HUES48 (cell line): ENCODE data around the gene ALDH3A1.

Source experiments
- H3K27ac ChIP-seq: one replicate; pipeline ENCODE4 v1.7.0; 2013; ENCODE audit warnings: low read depth, low read length, inconsistent platforms
- H3K27me3 ChIP-seq: 2 replicates; pipeline ENCODE4 v1.6.1; 2013; ENCODE audit warnings: mild to moderate bottlenecking, low read length; ENCODE audit not compliant: control insufficient read depth, insufficient read depth
- H3K36me3 ChIP-seq: 2 replicates; pipeline ENCODE4 v1.6.1; 2013; ENCODE audit warnings: low read length; ENCODE audit not compliant: control insufficient read depth, insufficient read depth
- H3K4me1 ChIP-seq: 2 replicates; pipeline ENCODE4 v1.6.1; 2013; ENCODE audit warnings: mild to moderate bottlenecking, low read length; ENCODE audit not compliant: control insufficient read depth, insufficient read depth
- H3K4me3 ChIP-seq: 2 replicates; pipeline ENCODE4 v1.5.1; 2013; ENCODE audit warnings: mild to moderate bottlenecking, low read depth, low read length
- H3K9ac ChIP-seq: 2 replicates; pipeline ENCODE4 v1.6.1; 2013; ENCODE audit warnings: mild to moderate bottlenecking, low read depth, low read length, moderate library complexity
- H3K9me3 ChIP-seq: 2 replicates; pipeline ENCODE4 v1.6.1; 2013; ENCODE audit warnings: low read length; ENCODE audit not compliant: control insufficient read depth, insufficient read depth

The ALDH3A1 gene

DNA sequence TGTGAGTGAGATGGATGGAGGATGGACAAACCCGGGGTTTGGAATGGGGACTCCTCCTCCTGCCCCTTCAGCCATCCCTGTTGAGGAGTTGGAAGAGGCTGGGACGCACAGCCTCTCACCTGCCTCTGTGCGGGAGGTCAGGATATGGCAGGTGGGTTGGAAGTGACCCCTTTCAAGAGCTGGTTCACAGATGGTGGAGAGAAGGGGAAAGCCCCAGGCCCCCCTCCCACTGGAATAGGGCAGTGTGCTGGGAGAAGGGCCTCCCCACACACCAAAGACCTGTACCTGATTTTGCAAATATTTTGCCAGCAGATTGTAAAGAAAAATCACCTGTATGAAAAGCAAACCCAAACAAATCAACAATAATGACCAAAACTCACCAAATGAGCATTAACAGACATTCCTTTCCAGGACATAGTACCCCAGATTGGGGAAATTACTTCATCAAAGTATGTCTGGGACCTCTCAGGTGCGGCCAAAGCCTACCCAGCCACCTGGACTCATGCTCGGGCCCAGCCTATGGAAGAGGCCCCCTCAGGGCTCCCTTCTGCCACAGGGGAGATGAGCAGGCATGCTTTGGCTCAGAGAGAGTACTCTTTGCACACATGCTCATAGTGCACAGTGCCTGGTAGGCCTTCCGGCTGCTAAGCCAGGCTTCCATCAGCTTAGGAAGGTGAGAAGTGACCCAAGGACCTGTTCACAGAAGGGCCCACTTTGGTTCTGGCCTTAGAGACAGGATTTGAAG, 39.5 kb downstream of the ALDH3A1 start:
- H3K9ac ChIP-seq = no peak overlapping the region
- H3K9me3 ChIP-seq = no peaks in the 10 kb centered on the region
- no peaks in the 10 kb centered on the region for H3K36me3 ChIP-seq
- H3K4me1 ChIP-seq = peaks cover 21% of the 10 kb centered on the region
- no peaks in the 10 kb centered on the region for H3K27me3 ChIP-seq
- no peak overlapping the region for H3K27ac ChIP-seq
- H3K4me3 ChIP-seq = no peak overlapping the region

GRCh38 chr17:19707728-19708221, 40.3 kb downstream of the ALDH3A1 start:
- Histone ChIP-seq H3K27me3 (no peaks in the 10 kb centered on the region), H3K27ac (no peak overlapping the region), H3K4me1 (peaks cover 21% of the 10 kb centered on the region)

DNA sequence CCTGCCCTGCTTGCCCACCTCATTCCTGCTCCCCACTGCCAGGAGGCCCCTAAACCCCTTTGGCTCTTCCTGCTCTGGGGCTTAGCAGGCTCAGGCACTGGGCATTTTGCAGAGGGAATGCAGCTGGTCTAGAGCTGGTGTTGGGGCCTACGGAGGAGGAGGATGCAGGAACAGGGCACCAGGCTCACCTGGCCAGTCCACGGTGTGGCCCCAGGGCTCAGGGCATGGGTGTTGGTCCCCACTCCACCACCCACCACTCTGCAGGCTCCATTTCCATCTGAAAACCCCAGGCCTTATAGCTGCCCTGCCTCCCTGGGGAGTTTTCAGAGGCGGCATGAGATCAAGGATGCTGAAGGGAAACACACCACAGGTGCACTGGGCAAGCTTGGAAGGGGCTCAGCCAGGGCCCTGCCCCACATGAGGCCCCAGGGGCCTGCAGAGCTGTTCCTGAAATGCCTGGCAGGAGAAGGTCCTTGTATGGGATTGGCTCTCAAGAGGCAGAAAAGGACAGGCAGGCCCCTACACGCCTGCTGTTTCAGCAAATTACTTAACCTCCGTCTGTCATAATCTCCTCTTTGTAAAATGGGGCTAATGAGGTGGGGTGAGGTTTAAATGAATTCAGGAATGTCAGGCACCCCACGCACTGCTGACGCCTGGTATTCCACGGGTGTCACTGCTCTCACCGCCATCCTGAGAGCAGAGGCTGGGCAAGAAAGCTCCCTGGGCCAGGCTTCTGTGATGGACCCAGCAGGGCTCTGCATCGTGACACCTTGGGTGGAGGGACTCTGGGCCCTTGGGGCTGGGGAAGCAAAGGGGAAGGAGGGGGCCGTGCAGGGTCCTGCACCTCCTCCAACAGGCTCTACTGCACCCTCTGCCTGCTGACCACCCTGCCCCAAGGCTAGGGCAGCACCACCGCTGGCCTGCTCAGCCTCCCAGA, 41.0 kb downstream of the ALDH3A1 start:
- Histone ChIP-seq H3K27me3 (no peaks in the 10 kb centered on the region), H3K9me3 (no peaks in the 10 kb centered on the region), H3K27ac (no peak overlapping the region), H3K4me3 (no peak overlapping the region), H3K4me1 (peaks cover 21% of the 10 kb centered on the region), H3K9ac (no peak overlapping the region), H3K36me3 (no peaks in the 10 kb centered on the region)

More at GRCh38 chr17:19707728-19708221, 40.3 kb downstream of the ALDH3A1 start:
- Histone ChIP-seq H3K9ac (no peak overlapping the region), H3K9me3 (no peaks in the 10 kb centered on the region), H3K36me3 (no peaks in the 10 kb centered on the region), H3K4me3 (no peak overlapping the region)

DNA sequence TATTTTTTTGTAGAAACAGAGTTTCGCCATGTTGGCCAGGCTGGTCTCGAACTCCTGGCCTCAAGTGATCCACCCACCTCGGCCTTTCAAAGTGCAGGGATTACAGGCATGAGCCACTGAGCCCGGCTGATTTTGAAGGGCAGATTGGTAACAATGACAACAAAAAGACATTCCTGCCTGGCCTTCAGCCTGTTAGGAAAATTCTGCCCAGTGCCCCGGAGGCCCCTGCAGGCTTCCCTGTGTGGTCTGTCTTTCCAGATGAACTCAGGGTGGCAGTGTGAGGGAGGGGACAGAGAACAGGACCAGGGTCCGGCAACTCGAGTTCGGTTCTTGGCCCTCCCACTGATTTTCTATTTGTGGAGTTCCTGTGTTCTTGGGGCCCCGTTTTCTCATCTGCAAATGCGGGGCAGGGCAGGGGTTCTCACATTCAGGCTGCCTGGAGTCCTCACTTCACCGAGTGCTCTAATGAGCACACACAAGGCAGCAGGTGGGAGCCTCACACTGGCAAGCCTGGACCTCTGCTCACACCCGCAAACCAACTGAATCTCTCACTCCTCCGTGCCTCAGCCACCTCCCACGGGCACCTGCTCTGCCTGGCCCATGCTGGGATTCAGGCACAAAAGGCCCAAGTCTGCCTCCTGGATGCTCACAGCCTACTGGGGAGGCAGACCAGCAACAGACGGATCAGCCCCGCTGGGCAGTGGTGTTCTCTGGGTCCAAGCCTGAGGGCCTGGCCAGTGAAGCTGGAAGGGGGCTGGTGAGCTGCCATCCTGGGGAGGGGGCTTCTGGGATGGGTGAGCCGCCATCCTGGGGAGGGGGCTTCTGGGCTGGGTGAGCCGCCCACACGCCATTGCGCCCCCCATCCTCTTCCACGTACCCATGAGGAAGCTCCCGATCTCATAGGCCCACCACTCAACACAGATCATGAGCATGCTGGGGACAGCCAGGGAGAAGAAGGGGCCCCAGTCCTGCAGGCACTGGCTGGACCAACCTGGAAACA, 42.0 kb downstream of the ALDH3A1 start:
- Histone ChIP-seq H3K4me1 (peaks cover 21% of the 10 kb centered on the region), H3K27me3 (no peaks in the 10 kb centered on the region), H3K4me3 (no peak overlapping the region), H3K36me3 (no peaks in the 10 kb centered on the region), H3K9me3 (no peaks in the 10 kb centered on the region), H3K9ac (no peak overlapping the region), H3K27ac (peak overlapping the region; percentile 47)

GRCh38 chr17:19705201-19705600, 42.9 kb downstream of the ALDH3A1 start:
- no peak overlapping the region for H3K27ac ChIP-seq
- no peak overlapping the region for H3K9ac ChIP-seq

GRCh38 chr17:19703828-19704613, 44.1 kb downstream of the ALDH3A1 start:
- Histone ChIP-seq H3K9me3 (no peaks in the 10 kb centered on the region), H3K4me3 (no peak overlapping the region), H3K27me3 (no peaks in the 10 kb centered on the region), H3K27ac (peak overlapping the region; percentile 49), H3K36me3 (no peaks in the 10 kb centered on the region), H3K4me1 (peaks cover 21% of the 10 kb centered on the region), H3K9ac (no peak overlapping the region)

More at GRCh38 chr17:19705201-19705600, 42.9 kb downstream of the ALDH3A1 start:
- no peak overlapping the region for H3K4me3 ChIP-seq
- H3K36me3 ChIP-seq = no peaks in the 10 kb centered on the region
- H3K9me3 ChIP-seq = no peaks in the 10 kb centered on the region
- H3K27me3 ChIP-seq = no peaks in the 10 kb centered on the region
- peaks cover 21% of the 10 kb centered on the region for H3K4me1 ChIP-seq

DNA sequence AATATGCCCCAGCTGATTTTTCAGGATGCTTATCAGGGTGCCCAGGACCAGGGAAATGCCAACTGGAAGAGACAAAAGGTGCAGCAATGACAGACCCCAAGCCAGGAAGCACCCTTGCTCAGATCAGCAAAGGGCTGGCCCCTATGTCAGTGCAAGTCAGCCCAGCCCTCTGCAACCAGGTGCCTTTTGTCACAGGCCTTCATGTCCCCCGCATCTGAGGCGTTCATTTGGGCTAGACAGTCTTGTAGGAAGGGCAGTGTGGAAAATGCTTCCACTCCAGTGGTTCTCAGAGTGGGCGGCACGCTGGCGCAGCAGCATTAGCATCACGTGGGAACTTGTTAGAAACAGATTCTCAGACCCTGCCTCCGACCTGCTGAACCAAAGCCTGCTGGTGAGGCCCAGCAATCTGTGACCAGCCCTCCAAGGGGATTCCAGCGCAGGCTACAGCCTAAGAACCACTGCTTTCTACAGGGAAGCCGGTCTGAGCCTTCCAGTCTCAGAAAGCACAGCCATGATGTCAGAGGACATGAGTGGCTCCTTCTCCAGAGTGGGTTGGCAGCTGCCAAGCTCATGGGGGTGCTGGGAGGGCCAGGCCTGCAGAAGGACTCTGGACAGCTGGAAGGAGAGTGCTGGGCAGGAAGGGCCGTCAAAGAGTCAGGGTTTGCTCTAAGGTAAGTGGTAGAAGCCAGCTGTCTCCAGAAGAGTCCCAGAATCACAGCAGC, 44.8 kb downstream of the ALDH3A1 start:
- Histone ChIP-seq H3K4me3 (no peak overlapping the region), H3K9ac (no peak overlapping the region; the same call in 1 of the 2 replicates), H3K4me1 (peaks cover 21% of the 10 kb centered on the region), H3K27me3 (no peaks in the 10 kb centered on the region), H3K9me3 (no peaks in the 10 kb centered on the region), H3K27ac (peak overlapping the region; percentile 24), H3K36me3 (no peaks in the 10 kb centered on the region)

DNA sequence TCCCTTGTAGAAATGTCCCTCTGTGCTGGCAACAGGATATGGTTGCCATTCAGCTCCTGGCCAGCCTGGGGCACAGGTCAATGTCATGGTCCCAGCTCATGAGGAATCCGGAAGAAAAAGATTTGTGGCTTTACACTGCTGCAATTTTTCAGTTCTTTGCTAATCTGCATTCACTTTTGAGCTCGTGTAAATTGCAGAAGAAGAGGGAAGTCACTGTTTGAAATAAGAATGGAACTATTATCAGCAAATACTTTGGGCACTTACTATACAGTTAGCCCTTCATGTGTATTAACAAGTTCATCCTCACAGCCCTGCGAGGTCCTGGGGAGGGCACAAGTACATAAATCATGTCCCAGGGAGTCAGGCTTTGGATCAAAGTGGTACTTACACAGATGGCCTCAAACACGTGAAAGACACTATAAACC, 45.9 kb downstream of the ALDH3A1 start:
- no peaks in the 10 kb centered on the region for H3K36me3 ChIP-seq
- H3K4me1 ChIP-seq = peaks cover 19% of the 10 kb centered on the region
- no peak overlapping the region for H3K4me3 ChIP-seq
- H3K27ac ChIP-seq = no peak overlapping the region
- no peaks in the 10 kb centered on the region for H3K9me3 ChIP-seq
- H3K27me3 ChIP-seq = no peaks in the 10 kb centered on the region
- H3K9ac ChIP-seq = no peak overlapping the region
